K562 (cell line): ENCODE results near the gene KLHL20. TPM values are rescaled to one million over a fixed set of nuclear protein-coding genes. Genes with fewer than 3 reads are reported as not detected.
A peak's percentile ranks its signal among the peaks of the same experiment; 100 is the strongest.

ENCODE experiments used
- CBX3 ChIP-seq, 2 experiments: IDR thresholded peaks; 1 replicate in 1 of 2; 2 replicates in 1 of 2; pipeline ENCODE4 v1.6.1; 2012; ENCODE audit warnings: inconsistent platforms in 2 of 2, low read length in 2 of 2, borderline replicate concordance in 1 of 2, control low read depth in 1 of 2
- CUX1 ChIP-seq: fragments of 200-800 bp; sonication (Bioruptor generic); IDR thresholded peaks from 2 replicates; pipeline ENCODE4 v1.6.1; 2016; ENCODE audit warnings: missing genetic modification characterization, missing compliant biosample characterization
- HINFP ChIP-seq: fragments of 450-650 bp; conservative IDR thresholded peaks from 2 replicates; pipeline ENCODE4 v1.6.1; 2016; ENCODE audit warnings: missing genetic modification characterization, low read depth, mild to moderate bottlenecking, control low read depth, missing compliant biosample characterization
- HNRNPUL1 ChIP-seq: fragments of 200-400 bp; formaldehyde crosslinking; IDR thresholded peaks from 2 replicates; pipeline ENCODE4 v1.6.1; 2017; ENCODE audit warnings: low read length
- IRF2 ChIP-seq: sonication (generic); formaldehyde crosslinking; IDR thresholded peaks from 2 replicates; pipeline ENCODE4 v1.8.1; 2022; ENCODE audit warnings: mild to moderate bottlenecking, missing genetic modification reagents
- MTA3 ChIP-seq: fragments of 450-650 bp; formaldehyde crosslinking; IDR thresholded peaks from 2 replicates; pipeline ENCODE4 v1.6.1; 2017; ENCODE audit warnings: mild to moderate bottlenecking, borderline replicate concordance
- NFRKB ChIP-seq: fragments of 450-650 bp; IDR thresholded peaks from 2 replicates; pipeline ENCODE4 v1.6.1; 2016; ENCODE audit warnings: low read depth
- RBBP5 ChIP-seq: fragments of 200-600 bp; sonication (generic); IDR thresholded peaks from 2 replicates; pipeline ENCODE4 v1.6.1; 2012; ENCODE audit warnings: borderline replicate concordance, mild to moderate bottlenecking, low read length, control low read depth, inconsistent platforms; ENCODE audit not compliant: insufficient read depth, poor library complexity, severe bottlenecking
- TBL1XR1 ChIP-seq, 2 experiments: IDR thresholded peaks; 2 replicates each; pipeline ENCODE4 v1.6.1; 2012; ENCODE audit warnings: improper control_type of control experiment in 2 of 2, low read length in 2 of 2, mild to moderate bottlenecking in 1 of 2
- ZBTB12 ChIP-seq: fragments of 250-450 bp; sonication (Bioruptor Pico); IDR thresholded peaks from 2 replicates; pipeline ENCODE4 v1.4.0; 2020
- ZNF282 ChIP-seq: sonication (generic); formaldehyde crosslinking; IDR thresholded peaks from 2 replicates; pipeline ENCODE4 v1.8.1; 2023; ENCODE audit warnings: missing genetic modification reagents
- ZNF583 ChIP-seq: fragments of 250-450 bp; sonication (Bioruptor Pico); IDR thresholded peaks from 2 replicates; pipeline ENCODE4 v1.4.0; 2020
- ZNF586 ChIP-seq: fragments of 450-650 bp; formaldehyde crosslinking; conservative IDR thresholded peaks from 2 replicates; pipeline ENCODE4 v1.4.0; 2020; ENCODE audit warnings: mild to moderate bottlenecking, moderate library complexity
- polyA plus RNA-seq, 8 experiments: library from polyadenylated mRNA; depleted of rRNA in 4 of 8; stranded (reverse) in 5 of 8; unstranded in 3 of 8; fragments of >200 nt; fragmentation: Nextera tagmentation in 2 of 8; fragmentation: Illumina TruSeq in 1 of 8; extraction: Ambion mirVana in 2 of 8; extraction: Trizol in 1 of 8; gene quantifications; 2 replicates each; pipeline versions ENCODE4 v1.2.1 to v1.2.3, GENCODE V29; 2011 to 2014; ENCODE audit warnings: inconsistent platforms in 1 of 8, missing spikeins in 1 of 8
- total RNA-seq, 7 experiments: library from RNA; depleted of rRNA in 6 of 7; stranded (reverse); fragments of >200 nt in 6 of 7; fragmentation: Illumina TruSeq in 2 of 7; extraction: Trizol in 2 of 7; gene quantifications; 2 replicates each; pipeline versions ENCODE4 v1.2.1 to v1.2.3, GENCODE V29; 2011 to 2021; ENCODE audit warnings: low replicate concordance in 1 of 7
- TF ChIP-seq, protein P1 (sequence below): fragments of 450-650 bp; IDR thresholded peaks from 2 replicates; pipeline ENCODE4 v1.6.1; 2016; ENCODE audit warnings: borderline replicate concordance
- TF ChIP-seq, protein P2 (sequence below): fragments of 250-450 bp; sonication (Bioruptor Pico); IDR thresholded peaks from 2 replicates; pipeline ENCODE4 v1.6.1; 2021; ENCODE audit warnings: mild to moderate bottlenecking
- TF ChIP-seq, protein P3 (sequence below): sonication (generic); formaldehyde crosslinking; IDR thresholded peaks from 2 replicates; pipeline ENCODE4 v1.9.0; 2022; ENCODE audit warnings: mild to moderate bottlenecking, missing genetic modification reagents

The KLHL20 gene
- total and polyA plus RNA-seq, 9 of the 15 experiments (the other 6 are each of a cell fraction or from before 2014, with no cell fraction given): 8.9 to 23.2 (median 16.8) TPM

DNA sequence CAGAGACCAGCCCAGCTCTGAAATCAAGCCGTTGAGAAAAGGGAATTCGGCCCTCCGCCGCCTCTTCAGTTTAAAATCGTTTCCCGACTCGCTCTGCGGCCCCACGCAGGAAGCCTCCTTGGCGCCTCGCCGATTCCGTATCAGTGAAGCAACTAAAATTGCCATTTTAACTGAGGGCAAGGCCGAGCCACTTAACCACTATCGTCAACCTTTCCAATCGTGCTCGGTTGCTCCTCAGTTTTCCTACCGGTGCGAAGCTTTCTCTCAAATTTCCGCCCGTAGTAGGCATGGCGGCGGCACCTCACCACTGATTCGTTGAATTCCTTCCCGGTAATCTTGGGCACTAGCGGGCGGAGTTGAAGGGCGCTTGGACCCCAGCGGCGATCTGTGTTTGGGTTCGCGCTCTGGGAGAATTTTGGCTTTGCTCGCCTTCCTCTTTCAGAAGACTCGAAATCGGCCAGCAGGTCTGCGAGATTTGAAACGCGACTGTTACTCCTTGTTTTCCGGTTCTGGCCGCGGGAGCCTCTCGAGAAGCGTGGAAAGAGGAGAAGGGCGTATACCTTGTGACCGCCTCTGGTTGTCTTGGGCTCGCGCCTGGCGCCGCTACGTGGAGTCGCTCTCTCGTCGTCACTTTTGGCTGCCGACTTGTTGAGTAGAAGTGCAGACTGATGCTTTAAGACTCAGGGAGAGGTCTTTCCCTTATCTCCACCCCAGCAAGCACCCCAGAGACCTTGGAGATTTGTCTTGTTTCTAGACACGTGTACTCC is 109.7 kb downstream of the KLHL20 start, which contains the start of the genes CENPL and DARS2 (continued):
- TF ChIP-seq CUX1 (no peak), HNRNPUL1 (no peak), ZNF282 (no peak), RBBP5 (peak; percentile 60), ZNF583 (CRISPR knock-in tag) (0 out of 2 replicates have a peak, but pooled peaks have one; percentile 13), ZBTB12 (CRISPR knock-in tag) (peak; percentile 83), CBX3 (IDR thresholded peaks at IDR 0.05; ENCODE audit: borderline replicate concordance in 1 of 2, low read length in 2 of 2) (peak in 1 of 2 experiments; percentile 43; a peak in 2 of 3 replicates), ZNF586 (CRISPR knock-in tag) (no peak), TBL1XR1 (IDR thresholded peaks at IDR 0.05; ENCODE audit: low read length in 2 of 2) (peak in 1 of 2 experiments; percentile 76; a peak in 2 of 4 replicates), MTA3 (peak; percentile 75), NFRKB (peak; percentile 97), IRF2 (CRISPR knock-in tag) (no peak), HINFP (tag) (no peak)
- TF ChIP-seq, protein P1, sequence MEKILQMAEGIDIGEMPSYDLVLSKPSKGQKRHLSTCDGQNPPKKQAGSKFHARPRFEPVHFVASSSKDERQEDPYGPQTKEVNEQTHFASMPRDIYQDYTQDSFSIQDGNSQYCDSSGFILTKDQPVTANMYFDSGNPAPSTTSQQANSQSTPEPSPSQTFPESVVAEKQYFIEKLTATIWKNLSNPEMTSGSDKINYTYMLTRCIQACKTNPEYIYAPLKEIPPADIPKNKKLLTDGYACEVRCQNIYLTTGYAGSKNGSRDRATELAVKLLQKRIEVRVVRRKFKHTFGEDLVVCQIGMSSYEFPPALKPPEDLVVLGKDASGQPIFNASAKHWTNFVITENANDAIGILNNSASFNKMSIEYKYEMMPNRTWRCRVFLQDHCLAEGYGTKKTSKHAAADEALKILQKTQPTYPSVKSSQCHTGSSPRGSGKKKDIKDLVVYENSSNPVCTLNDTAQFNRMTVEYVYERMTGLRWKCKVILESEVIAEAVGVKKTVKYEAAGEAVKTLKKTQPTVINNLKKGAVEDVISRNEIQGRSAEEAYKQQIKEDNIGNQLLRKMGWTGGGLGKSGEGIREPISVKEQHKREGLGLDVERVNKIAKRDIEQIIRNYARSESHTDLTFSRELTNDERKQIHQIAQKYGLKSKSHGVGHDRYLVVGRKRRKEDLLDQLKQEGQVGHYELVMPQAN: peak; percentile 78; the same call in 1 of the 2 replicates
- TF ChIP-seq, protein P2, sequence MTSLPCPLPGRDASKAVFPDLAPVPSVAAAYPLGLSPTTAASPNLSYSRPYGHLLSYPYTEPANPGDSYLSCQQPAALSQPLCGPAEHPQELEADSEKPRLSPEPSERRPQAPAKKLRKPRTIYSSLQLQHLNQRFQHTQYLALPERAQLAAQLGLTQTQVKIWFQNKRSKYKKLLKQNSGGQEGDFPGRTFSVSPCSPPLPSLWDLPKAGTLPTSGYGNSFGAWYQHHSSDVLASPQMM (CRISPR knock-in tag): no peak
- TF ChIP-seq, protein P3, sequence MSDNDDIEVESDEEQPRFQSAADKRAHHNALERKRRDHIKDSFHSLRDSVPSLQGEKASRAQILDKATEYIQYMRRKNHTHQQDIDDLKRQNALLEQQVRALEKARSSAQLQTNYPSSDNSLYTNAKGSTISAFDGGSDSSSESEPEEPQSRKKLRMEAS (CRISPR knock-in tag): peak; percentile 41; the same call in 1 of the 2 replicates
